Measurements from ENCODE around the gene CDH15. TPM values are rescaled to one million over a fixed set of nuclear protein-coding genes. Genes with fewer than 3 reads are reported as not detected.

CDH15 gene
- total and polyA plus RNA-seq, 2 of the 13 experiments (the other 11 are each of a cell fraction or from before 2014, with no cell fraction given): 0.74 to 2.2 TPM

DNA sequence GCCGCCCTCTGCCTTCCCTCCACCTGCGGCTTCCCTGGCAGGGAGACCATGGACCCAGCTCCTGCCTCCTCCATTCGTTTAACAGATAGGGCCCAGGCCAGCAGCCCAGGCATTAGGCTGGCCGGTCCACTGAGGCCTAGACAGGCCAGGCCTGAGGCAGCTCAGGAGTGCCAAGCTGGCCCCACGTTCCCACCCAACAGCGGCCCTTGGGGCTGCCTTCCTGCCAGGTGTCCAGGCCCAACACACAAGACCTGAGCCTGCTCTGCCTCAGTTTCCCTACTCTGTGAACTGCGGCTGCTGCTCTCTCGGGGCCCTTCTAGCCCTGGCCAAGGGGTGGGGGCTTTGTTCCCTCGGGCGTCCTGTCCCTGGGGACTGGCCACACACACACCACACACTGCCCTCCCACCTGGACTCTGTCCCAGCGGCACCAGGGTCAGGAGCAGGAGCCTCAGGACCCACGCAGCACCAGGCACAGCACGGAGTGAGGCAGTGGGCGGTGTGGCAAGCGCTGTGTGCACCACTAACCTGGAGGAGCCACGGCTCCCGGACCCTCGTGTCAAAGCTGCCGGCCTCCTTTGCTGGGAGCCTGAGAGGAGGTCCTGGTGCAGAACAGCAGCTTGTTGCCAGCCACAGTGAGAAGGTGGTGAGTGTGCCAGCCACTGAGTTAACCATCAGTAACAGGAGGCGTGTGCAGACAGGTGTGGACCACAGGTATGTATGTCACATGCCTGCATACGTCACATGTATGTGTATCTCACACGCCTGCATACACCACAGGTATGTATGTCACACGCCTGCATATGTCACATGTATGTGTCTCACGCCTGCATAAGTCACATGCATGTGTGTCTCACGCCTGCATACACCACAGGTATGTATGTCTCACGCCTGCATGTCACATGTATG lies 14.6 kb upstream of the CDH15 start (continued):
- TF ChIP-seq, protein P1, sequence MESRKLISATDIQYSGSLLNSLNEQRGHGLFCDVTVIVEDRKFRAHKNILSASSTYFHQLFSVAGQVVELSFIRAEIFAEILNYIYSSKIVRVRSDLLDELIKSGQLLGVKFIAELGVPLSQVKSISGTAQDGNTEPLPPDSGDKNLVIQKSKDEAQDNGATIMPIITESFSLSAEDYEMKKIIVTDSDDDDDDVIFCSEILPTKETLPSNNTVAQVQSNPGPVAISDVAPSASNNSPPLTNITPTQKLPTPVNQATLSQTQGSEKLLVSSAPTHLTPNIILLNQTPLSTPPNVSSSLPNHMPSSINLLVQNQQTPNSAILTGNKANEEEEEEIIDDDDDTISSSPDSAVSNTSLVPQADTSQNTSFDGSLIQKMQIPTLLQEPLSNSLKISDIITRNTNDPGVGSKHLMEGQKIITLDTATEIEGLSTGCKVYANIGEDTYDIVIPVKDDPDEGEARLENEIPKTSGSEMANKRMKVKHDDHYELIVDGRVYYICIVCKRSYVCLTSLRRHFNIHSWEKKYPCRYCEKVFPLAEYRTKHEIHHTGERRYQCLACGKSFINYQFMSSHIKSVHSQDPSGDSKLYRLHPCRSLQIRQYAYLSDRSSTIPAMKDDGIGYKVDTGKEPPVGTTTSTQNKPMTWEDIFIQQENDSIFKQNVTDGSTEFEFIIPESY (CRISPR knock-in tag; IDR thresholded peaks at IDR 0.05): no peak
- TF ChIP-seq REL (CRISPR knock-in tag; conservative IDR thresholded peaks at IDR 0.05) (no peak), HBP1 (CRISPR knock-in tag; IDR thresholded peaks at IDR 0.05; ENCODE audit: low read depth) (0 out of 2 replicates have a peak, but pooled peaks have one; percentile 26), MAFG (CRISPR knock-in tag; IDR thresholded peaks at IDR 0.05) (no peak), CBX1 (IDR thresholded peaks at IDR 0.05; ENCODE audit: low read depth) (no peak)

DNA sequence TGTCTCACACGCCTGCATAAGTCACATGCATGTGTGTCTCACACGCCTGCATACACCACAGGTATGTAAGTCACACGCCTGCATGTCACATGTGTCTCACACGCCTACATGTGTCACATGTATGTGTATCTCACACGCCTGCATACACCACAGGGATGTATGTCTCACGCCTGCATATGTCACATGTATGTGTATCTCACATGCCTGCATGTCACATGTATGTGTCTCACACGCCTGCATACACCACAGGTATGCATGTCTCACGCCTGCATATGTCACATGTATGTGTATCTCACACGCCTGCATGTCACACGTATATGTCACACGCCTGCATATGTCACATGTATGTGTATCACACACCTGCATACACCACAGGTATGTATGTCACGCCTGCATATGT lies 13.8 kb upstream of the CDH15 start:
- CTCF ChIA-PET (ENCODE audit: low intra/inter-chr PET ratio, low total read pairs): no interaction called here
- H2AFZ ChIP-seq (ENCODE audit: low read length): no peak overlapping the region
- H3K79me2 ChIP-seq (ENCODE audit: insufficient read depth, low read length): no peaks in the 10 kb centered on the region
- no peak for FAIRE-seq
- H3K27me3 ChIP-seq (ENCODE audit: control insufficient read depth in 1 of 2, insufficient read depth in 2 of 2, low read length in 2 of 2): peaks cover 20 to 55% of the 10 kb centered on the region in 2 experiments
- intact Hi-C loops (cut with micrococcal nuclease; ENCODE audit: unreplicated experiment) (no loop called here), in situ Hi-C loops (cut with HindIII; ENCODE audit: extremely low pct_ligation_motif_present, low pct_unique_long_range_greater_than_20kb) (no loop called here)
- BruUV-seq (replicated peaks): no TSS peak
- no peak for DNase-seq (ENCODE audit: low spot score)
- no peaks in the 10 kb centered on the region for H3K36me3 ChIP-seq (replicated peaks in 1 of 2; ENCODE audit: control insufficient read depth in 1 of 2, insufficient read depth in 2 of 2, low read length in 2 of 2)
- POLR2A ChIA-PET: no interaction called here
- WGBS (ENCODE audit: low lambda C conversion rate): 70% methylated on average over 12 of the region's 12 CpGs
- H3K4me2 ChIP-seq (ENCODE audit: low read depth, low read length): no peak overlapping the region
- H3K4me1 ChIP-seq (ENCODE audit: insufficient read depth, low read length): peaks cover 49% of the 10 kb centered on the region
- ATAC-seq: no peak
- H3K4me3 ChIP-seq (replicated peaks in 1 of 3; ENCODE audit: insufficient read depth in 1 of 3, low read depth in 2 of 3, low read length in 3 of 3): no peak overlapping the region
- H3K27ac ChIP-seq (ENCODE audit: extremely low read length, insufficient read depth, low read length): no peak overlapping the region
- no peak overlapping the region for H3K9ac ChIP-seq (ENCODE audit: insufficient read depth, low read depth, low read length)
- no peaks in the 10 kb centered on the region for H3K9me3 ChIP-seq (ENCODE audit: low read length)
- no peaks in the 10 kb centered on the region; the same call in 1 of the 2 replicates for H4K20me1 ChIP-seq (ENCODE audit: insufficient read depth, low read length)
- TF ChIP-seq ZNF160 (CRISPR knock-in tag; IDR thresholded peaks at IDR 0.05): no peak
- TF ChIP-seq SIX4 (CRISPR knock-in tag; IDR thresholded peaks at IDR 0.05): no peak
- peak; percentile 4; the same call in 1 of the 2 replicates for TF ChIP-seq CREB1 (IDR thresholded peaks at IDR 0.05)
- no peak for TF ChIP-seq CREB1 (CRISPR knock-in tag; IDR thresholded peaks at IDR 0.05)
- TF ChIP-seq ASH2L (IDR thresholded peaks at IDR 0.05; ENCODE audit: insufficient read length, low read depth, low read length): no peak
